Activated gamma-delta T cell treated with anti-CD3 and anti-CD28 coated beads, Interleukin-2, amount 50 U/mL, for 16 hours (primary cell): ENCODE data around the gene BTG1.
"Not testable (repeated sequence)": the region's sequence is repeated elsewhere in the genome, so short reads cannot be mapped to it uniquely, and the experiment has no call there.

Source experiments
- DNase-seq: peaks from one replicate; pipeline ENCODE4 v3.0.0-alpha.2; 2020; ENCODE audit warnings: low read depth

BTG1 gene

GRCh38 chr12:92096346-92097136, 49.1 kb downstream of the BTG1 start:
- no peak for DNase-seq

DNA sequence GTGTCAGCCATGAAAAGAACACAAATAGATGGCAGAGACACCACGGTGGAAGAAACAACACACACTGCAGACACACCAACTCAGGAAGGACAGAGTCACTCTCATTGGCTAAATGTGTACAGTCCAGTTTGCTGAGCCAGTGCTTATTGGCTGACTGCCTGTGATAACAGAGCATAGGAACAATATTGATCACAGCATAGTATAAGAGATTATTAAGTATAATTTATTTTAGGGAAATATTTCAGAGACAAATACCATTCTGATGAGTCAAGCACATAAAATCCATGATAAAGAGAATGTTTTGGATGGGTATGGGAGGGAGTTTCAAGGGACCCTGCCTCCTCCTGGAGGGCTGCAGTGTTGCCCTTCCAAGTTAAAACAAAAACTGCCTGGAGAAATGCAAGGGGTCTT, 50.9 kb downstream of the BTG1 start:
- no peak for DNase-seq

GRCh38 chr12:92094301-92094700, 51.3 kb downstream of the BTG1 start:
- not testable (repeated sequence) for DNase-seq
